HEK293 (cell line): ENCODE results near the gene CELSR1.

Experiments
- CTCF ChIA-PET: fragments of 350-600 bp; formaldehyde crosslinking; extraction: SDS; loops from one replicate; lab custom pipeline; 2021; ENCODE audit warnings: antibody characterized with exemption; lab: Yijun Ruan, JAX
- POLR2A ChIA-PET: fragments of 300-600 bp; formaldehyde crosslinking; extraction: SDS; loops from one replicate; lab custom pipeline; 2020; ENCODE audit warnings: antibody characterized with exemption, inconsistent platforms; lab: Yijun Ruan, JAX
- H3K27ac ChIP-seq: fragments of 200-500 bp; sonication (Bioruptor generic); 2 replicates; pipeline ENCODE4 v1.5.1; 2014; ENCODE audit warnings: low read depth, low read length, control low read depth, inconsistent platforms; ENCODE audit errors: extremely low read depth
- H3K36me3 ChIP-seq, 2 experiments: fragments of 200-500 bp in 1 of 2; sonication (Bioruptor generic) in 1 of 2; 1 replicate in 1 of 2; 2 replicates in 1 of 2; pipeline ENCODE4 v1.5.1; 2014 to 2017; ENCODE audit warnings: inconsistent platforms in 2 of 2, low read length in 2 of 2; ENCODE audit not compliant: control insufficient read depth in 2 of 2, insufficient read depth in 1 of 2
- H3K4me1 ChIP-seq: fragments of 200-500 bp; sonication (Bioruptor generic); 2 replicates; pipeline ENCODE4 v1.5.1; 2014; ENCODE audit warnings: mild to moderate bottlenecking, low read length, inconsistent platforms; ENCODE audit not compliant: control insufficient read depth, insufficient read depth
- H3K4me3 ChIP-seq: 2 replicates; pipeline ENCODE4 v1.5.1; 2011; ENCODE audit warnings: low read depth, mild to moderate bottlenecking, control low read depth, low read length, moderate library complexity
- H3K9me3 ChIP-seq: fragments of 200-500 bp; sonication (Bioruptor generic); 2 replicates; pipeline ENCODE4 v1.5.1; 2014; ENCODE audit warnings: low read depth, low read length, inconsistent platforms; ENCODE audit not compliant: control insufficient read depth, insufficient read depth
- GLIS1 ChIP-seq: fragments of 450-650 bp; formaldehyde crosslinking; IDR thresholded peaks from 2 replicates; pipeline ENCODE4 v1.5.1; 2016; ENCODE audit warnings: missing biosample characterization, missing genetic modification characterization
- KLF1 ChIP-seq: fragments of 450-650 bp; formaldehyde crosslinking; IDR thresholded peaks from 2 replicates; pipeline ENCODE4 v1.5.1; 2016; ENCODE audit warnings: missing biosample characterization, missing genetic modification characterization
- KLF10 ChIP-seq: fragments of 450-650 bp; IDR thresholded peaks from 2 replicates; pipeline ENCODE4 v1.5.1; 2018; ENCODE audit warnings: missing biosample characterization, mild to moderate bottlenecking, missing genetic modification characterization
- ZBTB20 ChIP-seq: fragments of 450-650 bp; formaldehyde crosslinking; IDR thresholded peaks from 2 replicates; pipeline ENCODE4 v1.5.1; 2016; ENCODE audit warnings: missing biosample characterization, missing genetic modification characterization
- ZFHX2 ChIP-seq: fragments of 450-650 bp; formaldehyde crosslinking; conservative IDR thresholded peaks from 2 replicates; pipeline ENCODE4 v1.5.1; 2016; ENCODE audit warnings: missing biosample characterization, missing genetic modification characterization
- ZNF148 ChIP-seq: fragments of 450-650 bp; formaldehyde crosslinking; IDR thresholded peaks from 2 replicates; pipeline ENCODE4 v1.5.0; 2017; ENCODE audit warnings: missing biosample characterization, missing genetic modification characterization, borderline replicate concordance
- ZNF221 ChIP-seq: fragments of 450-650 bp; formaldehyde crosslinking; IDR thresholded peaks from 2 replicates; pipeline ENCODE4 v1.5.1; 2017; ENCODE audit warnings: missing biosample characterization, missing genetic modification characterization, borderline replicate concordance
- ZNF223 ChIP-seq: fragments of 450-650 bp; formaldehyde crosslinking; IDR thresholded peaks from 2 replicates; pipeline ENCODE4 v1.5.1; 2016; ENCODE audit warnings: missing biosample characterization, missing genetic modification characterization
- ZNF366 ChIP-seq: fragments of 450-650 bp; formaldehyde crosslinking; conservative IDR thresholded peaks from 2 replicates; pipeline ENCODE4 v1.5.1; 2016; ENCODE audit warnings: missing biosample characterization, missing genetic modification characterization
- ZNF501 ChIP-seq: fragments of 450-650 bp; formaldehyde crosslinking; IDR thresholded peaks from 2 replicates; pipeline ENCODE4 v1.5.1; 2016; ENCODE audit warnings: missing biosample characterization, missing genetic modification characterization
- ZNF560 ChIP-seq: fragments of 450-650 bp; formaldehyde crosslinking; IDR thresholded peaks from 2 replicates; pipeline ENCODE4 v1.5.1; 2017; ENCODE audit warnings: missing biosample characterization, missing genetic modification characterization, borderline replicate concordance
- ZSCAN18 ChIP-seq: fragments of 450-650 bp; formaldehyde crosslinking; IDR thresholded peaks from 2 replicates; pipeline ENCODE4 v1.5.1; 2016; ENCODE audit warnings: missing biosample characterization, missing genetic modification characterization
- ZSCAN4 ChIP-seq: fragments of 450-650 bp; formaldehyde crosslinking; IDR thresholded peaks from 2 replicates; pipeline ENCODE4 v1.5.1; 2017; ENCODE audit warnings: missing biosample characterization, missing genetic modification characterization

Gene CELSR1

GRCh38 chr22:46526244-46526839 is 11.1 kb downstream of the CELSR1 start:
- H3K4me1 ChIP-seq = peaks cover 6% of the 10 kb centered on the region; the same call in 1 of the 2 replicates
- CTCF ChIA-PET = interaction anchor here (1.1 kb wide), 1 partner anchor 171 kb away, joined by 4 read pairs; no protein-coding TSS in a partner anchor
- POLR2A ChIA-PET = no interaction called here
- TF ChIP-seq GLIS1 (tag by site-specific recombination) (peak; percentile 14; the same call in 1 of the 2 replicates), ZNF223 (tag by site-specific recombination) (0 out of 2 replicates have a peak, but pooled peaks have one; percentile 32), ZBTB20 (tag by site-specific recombination) (no peak)
- no peak overlapping the region for H3K27ac ChIP-seq
- no peak overlapping the region for H3K4me3 ChIP-seq
- H3K36me3 ChIP-seq = peaks cover 3% of the 10 kb centered on the region in 2 experiments; a peak in 2 of 3 replicates
- no peaks in the 10 kb centered on the region for H3K9me3 ChIP-seq

- CTCF ChIA-PET = no interaction called here
- H3K4me3 ChIP-seq = no peak overlapping the region
- no peaks in the 10 kb centered on the region for H3K9me3 ChIP-seq
- TF ChIP-seq ZNF501 (tag by site-specific recombination) = no peak
- no peak for TF ChIP-seq ZNF221
- no peak for TF ChIP-seq GLIS1 (tag by site-specific recombination)
- no peak for TF ChIP-seq ZNF148 (tag by site-specific recombination)
- no peak for TF ChIP-seq ZSCAN18 (tag by site-specific recombination)
- TF ChIP-seq KLF10 (tag by site-specific recombination) = no peak
- TF ChIP-seq KLF1 (tag by site-specific recombination) = peak; percentile 79
- no peak for TF ChIP-seq ZNF560 (tag by site-specific recombination)
- H3K4me1 ChIP-seq = peaks cover 3% of the 10 kb centered on the region; the same call in 1 of the 2 replicates
- POLR2A ChIA-PET = no interaction called here
- H3K27ac ChIP-seq = no peak overlapping the region
- peaks cover 3% of the 10 kb centered on the region in 2 experiments; a peak in 2 of 3 replicates for H3K36me3 ChIP-seq
These were observed 11.8 kb downstream of the CELSR1 start for GRCh38 chr22:46525389-46526243.

GRCh38 chr22:46524203-46524740 is 13.1 kb downstream of the CELSR1 start:
- Histone ChIP-seq H3K9me3 (no peaks in the 10 kb centered on the region), H3K4me1 (peaks cover 3% of the 10 kb centered on the region; the same call in 1 of the 2 replicates), H3K27ac (no peak overlapping the region), H3K4me3 (no peak overlapping the region)
- ChIA-PET CTCF (interaction anchor here (0.6 kb wide), 1 partner anchor 157 kb away, joined by 3 read pairs; no protein-coding TSS in a partner anchor), POLR2A (no interaction called here)
- TF ChIP-seq ZFHX2 (peak; percentile 58), ZSCAN4 (tag by site-specific recombination) (peak; percentile 70), ZNF366 (tag by site-specific recombination) (no peak)
- TF ChIP-seq, all 188 proteins: peak for 2
- H3K36me3 ChIP-seq = peaks cover under 1% of the 10 kb centered on the region in 2 experiments; a peak in 2 of 3 replicates
